ENCODE results near the gene IL13RA2. TPM values are rescaled to one million over a fixed set of nuclear protein-coding genes. Genes with fewer than 3 reads are reported as not detected.

IL13RA2 gene
- total and polyA plus RNA-seq, 4 donors = 1.9 to 5.4 (median 2.8) TPM

- no peak for TF ChIP-seq CTCF (IDR thresholded peaks at IDR 0.05; ENCODE audit: low read depth, low read length, missing input control)
- Histone ChIP-seq H3K27ac (ENCODE audit: low read depth in 1 of 2, low read length in 2 of 2) (no peak overlapping the region), H3K9ac (ENCODE audit: low read depth in 1 of 2, low read length in 2 of 2) (no peak overlapping the region), H3K4me3 (ENCODE audit: low read depth in 1 of 3, low read length in 3 of 3) (no peak overlapping the region), H3K9me3 (ENCODE audit: control insufficient read depth in 4 of 4, low read length in 3 of 4) (no peaks in the 10 kb centered on the region), H3K4me1 (ENCODE audit: control insufficient read depth in 4 of 4, insufficient read depth in 4 of 4, low read length in 3 of 4) (no peaks in the 10 kb centered on the region), H3K27me3 (ENCODE audit: control insufficient read depth in 4 of 4, insufficient read depth in 4 of 4, low read length in 3 of 4) (no peaks in the 10 kb centered on the region), H3K36me3 (ENCODE audit: control insufficient read depth in 4 of 4, insufficient read depth in 3 of 4, low read depth in 1 of 4, low read length in 3 of 4) (no peaks in the 10 kb centered on the region)
- no peak for DNase-seq (ENCODE audit: low spot score)
- WGBS = 60% methylated on average over 3 of the region's 3 CpGs
These were observed 37.5 kb upstream of the IL13RA2 start for GRCh38 chrX:115054876-115055275.

GRCh38 chrX:115053223-115053622, 35.8 kb upstream of the IL13RA2 start:
- DNase-seq (ENCODE audit: low spot score) = no peak
- no peaks in the 10 kb centered on the region for H3K4me1 ChIP-seq (ENCODE audit: control insufficient read depth in 4 of 4, insufficient read depth in 4 of 4, low read length in 3 of 4)
- no peak overlapping the region for H3K27ac ChIP-seq (ENCODE audit: low read depth in 1 of 2, low read length in 2 of 2)
- WGBS = 13% methylated on average over 1 of the region's 1 CpG
- H3K36me3 ChIP-seq (ENCODE audit: control insufficient read depth in 4 of 4, insufficient read depth in 3 of 4, low read depth in 1 of 4, low read length in 3 of 4) = no peaks in the 10 kb centered on the region
- no peak overlapping the region for H3K9ac ChIP-seq (ENCODE audit: low read depth in 1 of 2, low read length in 2 of 2)
- no peak overlapping the region for H3K4me3 ChIP-seq (ENCODE audit: low read depth in 1 of 3, low read length in 3 of 3)
- TF ChIP-seq EGR1 (IDR thresholded peaks at IDR 0.05; ENCODE audit: low read depth in 2 of 2) (no peak), JUND (IDR thresholded peaks at IDR 0.05) (no peak), RAD21 (IDR thresholded peaks at IDR 0.05) (no peak), RXRA (IDR thresholded peaks at IDR 0.05) (no peak), HNF4A (conservative IDR thresholded peaks at IDR 0.05) (no peak), FOXA1 (IDR thresholded peaks at IDR 0.05) (no peak), ATF3 (IDR thresholded peaks at IDR 0.05) (no peak), MAX (IDR thresholded peaks at IDR 0.05) (no peak), GABPA (IDR thresholded peaks at IDR 0.05 in 1 of 2, conservative IDR thresholded peaks at IDR 0.05 in 1 of 2) (no peak), REST (IDR thresholded peaks at IDR 0.05) (no peak), CTCF (IDR thresholded peaks at IDR 0.05; ENCODE audit: low read depth, low read length, missing input control) (no peak), HNF4G (IDR thresholded peaks at IDR 0.05) (no peak), FOXA2 (IDR thresholded peaks at IDR 0.05) (no peak), TAF1 (conservative IDR thresholded peaks at IDR 0.05) (no peak), NR2F2 (IDR thresholded peaks at IDR 0.05) (no peak), ZBTB33 (IDR thresholded peaks at IDR 0.05) (no peak)
- H3K27me3 ChIP-seq (ENCODE audit: control insufficient read depth in 4 of 4, insufficient read depth in 4 of 4, low read length in 3 of 4) = no peaks in the 10 kb centered on the region
- H3K9me3 ChIP-seq (ENCODE audit: control insufficient read depth in 4 of 4, low read length in 3 of 4) = no peaks in the 10 kb centered on the region
